ENCODE data around the gene TLE3. TPM values are rescaled to one million over a fixed set of nuclear protein-coding genes. Genes with fewer than 3 reads are reported as not detected.

The TLE3 gene
- total RNA-seq, 2 donors from 2014 or later = 157 to 246 TPM

DNA sequence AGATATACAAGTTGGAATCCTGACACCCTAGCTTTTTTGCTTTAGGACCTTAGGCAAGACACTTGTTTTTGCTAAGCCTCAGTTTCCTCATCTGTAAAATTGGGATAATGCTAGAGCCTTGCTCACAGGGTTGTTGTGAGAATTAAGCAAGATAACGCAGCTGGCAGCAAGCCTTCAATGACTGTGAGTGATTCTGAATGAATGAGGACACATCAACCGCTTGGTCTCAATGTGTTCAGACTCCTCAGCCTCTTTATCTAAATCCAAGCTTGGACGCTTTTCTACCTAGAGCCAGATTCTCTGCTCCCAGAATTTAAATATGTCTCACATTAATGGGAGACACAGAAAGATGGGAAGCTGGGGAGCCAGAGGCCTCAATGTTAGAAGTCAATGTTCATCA, 11.8 kb upstream of the TLE3 start:
- Histone ChIP-seq H3K27ac (no peak overlapping the region), H3K9me3 (no peaks in the 10 kb centered on the region), H3K27me3 (replicated peaks; ENCODE audit: insufficient read depth) (no peaks in the 10 kb centered on the region), H3K4me3 (no peak overlapping the region), H3K4me1 (replicated peaks) (peaks cover 7% of the 10 kb centered on the region), H3K36me3 (no peaks in the 10 kb centered on the region)
- DNase-seq (ENCODE audit: low spot score) = no peak
- TF ChIP-seq POLR2A (IDR thresholded peaks at IDR 0.05) = no peak
- no peak for TF ChIP-seq POLR2AphosphoS5 (IDR thresholded peaks at IDR 0.05)
- TF ChIP-seq, protein P1, sequence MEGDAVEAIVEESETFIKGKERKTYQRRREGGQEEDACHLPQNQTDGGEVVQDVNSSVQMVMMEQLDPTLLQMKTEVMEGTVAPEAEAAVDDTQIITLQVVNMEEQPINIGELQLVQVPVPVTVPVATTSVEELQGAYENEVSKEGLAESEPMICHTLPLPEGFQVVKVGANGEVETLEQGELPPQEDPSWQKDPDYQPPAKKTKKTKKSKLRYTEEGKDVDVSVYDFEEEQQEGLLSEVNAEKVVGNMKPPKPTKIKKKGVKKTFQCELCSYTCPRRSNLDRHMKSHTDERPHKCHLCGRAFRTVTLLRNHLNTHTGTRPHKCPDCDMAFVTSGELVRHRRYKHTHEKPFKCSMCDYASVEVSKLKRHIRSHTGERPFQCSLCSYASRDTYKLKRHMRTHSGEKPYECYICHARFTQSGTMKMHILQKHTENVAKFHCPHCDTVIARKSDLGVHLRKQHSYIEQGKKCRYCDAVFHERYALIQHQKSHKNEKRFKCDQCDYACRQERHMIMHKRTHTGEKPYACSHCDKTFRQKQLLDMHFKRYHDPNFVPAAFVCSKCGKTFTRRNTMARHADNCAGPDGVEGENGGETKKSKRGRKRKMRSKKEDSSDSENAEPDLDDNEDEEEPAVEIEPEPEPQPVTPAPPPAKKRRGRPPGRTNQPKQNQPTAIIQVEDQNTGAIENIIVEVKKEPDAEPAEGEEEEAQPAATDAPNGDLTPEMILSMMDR (IDR thresholded peaks at IDR 0.05) = no peak
- intact Hi-C loops (cut with DNase I) = no loop called here
- 100% methylated on average over 3 of the region's 3 CpGs for whole genome bisulfite sequencing

DNA sequence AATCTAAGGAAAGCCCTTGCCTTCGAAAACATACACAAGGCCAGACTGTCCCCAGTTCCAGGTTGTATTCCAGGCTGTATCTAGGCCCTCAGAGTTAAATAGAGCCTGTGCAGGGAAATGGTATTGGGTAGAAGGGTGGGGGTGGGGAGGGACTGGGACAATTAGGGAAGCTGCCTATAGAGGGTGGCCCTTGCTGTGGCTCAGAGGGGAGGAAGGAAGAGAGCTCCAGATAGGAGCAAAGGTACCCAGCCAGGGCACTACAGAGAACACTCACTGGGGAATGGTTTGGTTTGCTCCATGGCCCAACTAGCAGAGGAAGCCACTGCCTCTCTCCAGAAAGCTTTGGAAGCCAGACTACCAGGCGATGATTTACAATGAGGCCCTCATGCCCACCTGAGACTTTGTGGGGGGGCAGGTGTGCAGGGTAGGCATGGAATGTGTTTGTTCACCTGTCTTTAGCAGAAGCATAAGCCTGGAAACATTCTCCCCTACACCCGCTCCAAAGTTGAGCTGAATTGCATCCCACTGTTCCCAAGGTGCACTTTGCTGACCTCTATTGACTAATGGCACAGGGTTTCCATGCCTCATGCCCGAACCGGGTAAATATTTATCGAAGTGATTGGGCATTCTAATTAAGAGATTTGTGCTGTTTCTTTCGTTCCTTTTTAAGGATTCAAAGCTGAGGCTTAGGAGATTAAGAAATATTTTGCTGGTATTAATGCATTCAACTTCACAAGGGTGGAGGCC, 6.3 kb upstream of the TLE3 start:
- Histone ChIP-seq H3K4me1 (replicated peaks) (peaks cover 5% of the 10 kb centered on the region), H3K27ac (no peak overlapping the region), H3K36me3 (no peaks in the 10 kb centered on the region), H3K4me3 (no peak overlapping the region), H3K9me3 (no peaks in the 10 kb centered on the region), H3K27me3 (replicated peaks; ENCODE audit: insufficient read depth) (no peaks in the 10 kb centered on the region)
- intact Hi-C loops (cut with DNase I) = loop anchor here (5.0 kb wide), 1 partner anchor 218 kb away; no protein-coding TSS in a partner anchor
- 88% methylated on average over 7 of the region's 7 CpGs for WGBS
- DNase-seq (ENCODE audit: low spot score) = no peak
- TF ChIP-seq, protein P1 (IDR thresholded peaks at IDR 0.05) = no peak

DNA sequence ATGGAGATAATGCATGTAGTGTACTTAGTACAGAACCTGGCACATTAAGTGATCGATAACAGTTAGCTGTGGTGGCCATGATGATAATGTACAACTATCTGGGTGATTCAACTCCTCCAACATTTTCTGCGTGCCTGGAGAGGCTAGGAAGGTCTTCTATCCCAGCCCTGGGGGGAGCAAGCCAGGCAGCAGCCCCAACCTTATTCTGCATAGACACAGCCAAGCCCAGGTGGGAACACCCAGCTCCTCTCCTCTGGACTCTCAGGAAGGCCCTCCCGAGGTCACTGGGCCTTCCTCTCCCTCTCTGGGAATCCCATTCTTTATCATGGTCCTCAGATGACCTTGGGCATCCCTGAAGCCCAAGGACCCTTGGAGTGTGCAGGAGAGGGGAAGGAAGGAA, 5.1 kb upstream of the TLE3 start:
- WGBS = 94% methylated on average over 3 of the region's 3 CpGs
- Histone ChIP-seq H3K9me3 (no peaks in the 10 kb centered on the region), H3K27ac (no peak overlapping the region), H3K4me3 (no peak overlapping the region), H3K27me3 (replicated peaks; ENCODE audit: insufficient read depth) (no peaks in the 10 kb centered on the region), H3K4me1 (replicated peaks) (peaks cover 5% of the 10 kb centered on the region), H3K36me3 (no peaks in the 10 kb centered on the region)
- TF ChIP-seq, protein P1 (IDR thresholded peaks at IDR 0.05) = no peak
- DNase-seq (ENCODE audit: low spot score) = no peak
- intact Hi-C loops (cut with DNase I) = loop anchor here (5.0 kb wide), 1 partner anchor 219 kb away; no protein-coding TSS in a partner anchor

DNA sequence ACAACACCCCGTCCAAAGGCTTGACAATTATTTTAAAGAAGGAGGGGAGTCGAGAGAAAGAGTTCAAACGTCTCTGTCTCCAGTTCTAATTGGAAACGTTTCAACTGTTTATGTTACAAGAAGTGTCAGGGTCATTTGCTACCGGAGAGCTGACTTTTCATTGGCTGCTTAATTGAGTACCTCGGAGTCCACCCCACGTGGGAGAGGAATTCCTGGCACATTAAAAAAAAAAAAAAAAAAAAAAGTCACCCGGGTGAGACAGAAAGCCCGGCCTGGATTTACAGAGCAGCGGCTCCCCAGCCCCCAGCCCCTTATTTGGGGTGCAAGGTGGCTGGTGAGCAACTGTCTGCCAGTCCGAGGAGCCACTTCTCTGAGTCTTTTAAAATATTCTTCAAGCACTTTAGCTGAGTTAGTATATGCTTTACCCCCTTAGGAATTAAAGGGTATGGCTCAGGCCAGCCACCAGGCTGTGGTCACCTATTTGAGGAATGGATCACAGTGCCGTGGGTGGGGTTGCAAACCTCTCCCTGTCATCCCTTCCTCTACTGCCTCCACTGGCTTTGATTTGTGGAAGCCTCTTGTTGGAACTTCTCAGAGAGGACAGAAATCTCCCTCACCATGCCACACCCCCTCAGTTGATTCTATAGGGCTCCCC, 3.9 kb upstream of the TLE3 start:
- Histone ChIP-seq H3K27me3 (replicated peaks; ENCODE audit: insufficient read depth) (no peaks in the 10 kb centered on the region), H3K4me1 (replicated peaks) (peaks cover 5% of the 10 kb centered on the region), H3K9me3 (no peaks in the 10 kb centered on the region), H3K36me3 (no peaks in the 10 kb centered on the region), H3K4me3 (peak overlapping the region in 1 of 2 donors; percentile 27), H3K27ac (peak overlapping the region; percentile 59 to 67)
- intact Hi-C loops (cut with DNase I) = loop anchor here (2.0 to 5.0 kb wide), 2 partner anchors 95 to 221 kb away; no protein-coding TSS in a partner anchor
- TF ChIP-seq POLR2AphosphoS5 (IDR thresholded peaks at IDR 0.05) (peak; percentile 78), POLR2A (IDR thresholded peaks at IDR 0.05) (no peak)
- TF ChIP-seq, protein P1 (IDR thresholded peaks at IDR 0.05) = no peak
- peak; percentile 76 for DNase-seq (ENCODE audit: low spot score)
- 3% methylated on average over 12 of the region's 12 CpGs for WGBS

Measured in prostate gland (tissue), 2 donors.